Fibroblast of pulmonary artery (primary cell): ENCODE results near the gene USP6NL.

Source experiments
- DNase-seq: peaks from one replicate; pipeline ENCODE4 v3.0.0-alpha.2; 2010; ENCODE audit warnings: low read depth
- H3K4me3 ChIP-seq: replicated peaks from 2 replicates; pipeline ENCODE4 v1.5.1; 2011; ENCODE audit warnings: low read depth, mild to moderate bottlenecking, control low read depth, low read length, moderate library complexity
- TF ChIP-seq, protein P1 (sequence below): IDR thresholded peaks from 2 replicates; pipeline ENCODE4 v1.5.1; 2011; ENCODE audit warnings: mild to moderate bottlenecking, control low read depth, low read length, inconsistent platforms; ENCODE audit errors: missing control alignments

Gene USP6NL

DNA sequence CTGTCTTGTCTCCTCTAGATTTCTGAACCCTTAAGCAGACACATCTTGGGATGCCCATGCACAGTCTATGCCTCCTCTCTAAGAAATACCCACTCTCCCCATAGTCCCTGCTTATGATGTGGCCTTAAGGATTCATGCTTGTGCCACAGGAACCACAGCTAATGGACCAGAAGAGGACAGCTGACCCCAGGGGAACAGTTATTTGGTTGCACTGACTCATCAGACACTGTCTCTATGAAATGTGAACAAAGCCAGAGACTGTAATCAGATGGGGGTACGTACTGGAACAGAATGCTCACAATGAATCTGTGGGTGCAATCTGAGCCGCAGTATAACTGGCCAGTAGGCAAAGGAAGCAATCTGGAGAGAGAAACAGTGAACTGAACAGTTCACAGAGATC, 121.9 kb downstream of the USP6NL start:
- no peak overlapping the region for H3K4me3 ChIP-seq
- no peak for DNase-seq
- TF ChIP-seq, protein P1, sequence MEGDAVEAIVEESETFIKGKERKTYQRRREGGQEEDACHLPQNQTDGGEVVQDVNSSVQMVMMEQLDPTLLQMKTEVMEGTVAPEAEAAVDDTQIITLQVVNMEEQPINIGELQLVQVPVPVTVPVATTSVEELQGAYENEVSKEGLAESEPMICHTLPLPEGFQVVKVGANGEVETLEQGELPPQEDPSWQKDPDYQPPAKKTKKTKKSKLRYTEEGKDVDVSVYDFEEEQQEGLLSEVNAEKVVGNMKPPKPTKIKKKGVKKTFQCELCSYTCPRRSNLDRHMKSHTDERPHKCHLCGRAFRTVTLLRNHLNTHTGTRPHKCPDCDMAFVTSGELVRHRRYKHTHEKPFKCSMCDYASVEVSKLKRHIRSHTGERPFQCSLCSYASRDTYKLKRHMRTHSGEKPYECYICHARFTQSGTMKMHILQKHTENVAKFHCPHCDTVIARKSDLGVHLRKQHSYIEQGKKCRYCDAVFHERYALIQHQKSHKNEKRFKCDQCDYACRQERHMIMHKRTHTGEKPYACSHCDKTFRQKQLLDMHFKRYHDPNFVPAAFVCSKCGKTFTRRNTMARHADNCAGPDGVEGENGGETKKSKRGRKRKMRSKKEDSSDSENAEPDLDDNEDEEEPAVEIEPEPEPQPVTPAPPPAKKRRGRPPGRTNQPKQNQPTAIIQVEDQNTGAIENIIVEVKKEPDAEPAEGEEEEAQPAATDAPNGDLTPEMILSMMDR: no peak

DNA sequence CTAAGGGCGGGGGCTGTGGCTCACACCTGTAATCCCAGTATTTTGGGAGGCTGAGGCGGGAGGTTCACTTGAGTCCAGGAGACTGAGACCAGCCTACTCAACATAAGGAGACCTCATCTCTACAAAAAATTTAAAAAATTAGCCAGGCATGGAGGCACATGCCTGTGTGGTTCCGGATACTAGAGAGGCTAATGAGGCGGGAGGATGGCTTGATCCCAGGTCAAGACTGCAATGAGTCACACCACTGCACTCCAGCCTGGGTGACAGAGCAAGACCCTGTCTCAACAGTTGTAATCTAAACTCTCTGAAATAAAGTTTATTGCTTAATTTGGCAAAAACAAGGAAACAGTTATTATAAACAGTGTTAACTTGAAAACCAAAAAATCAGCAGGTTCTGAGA, 123.3 kb downstream of the USP6NL start:
- DNase-seq: no peak
- H3K4me3 ChIP-seq: no peak overlapping the region
- TF ChIP-seq, protein P1: no peak

GRCh38 chr10:11483201-11484148, 128.0 kb downstream of the USP6NL start:
- TF ChIP-seq, protein P1: no peak
- no peak for DNase-seq
- H3K4me3 ChIP-seq: no peak overlapping the region

- no peak overlapping the region for H3K4me3 ChIP-seq
- TF ChIP-seq, protein P1: no peak
- DNase-seq: no peak
These were observed 129.1 kb downstream of the USP6NL start for GRCh38 chr10:11482306-11482705.

DNA sequence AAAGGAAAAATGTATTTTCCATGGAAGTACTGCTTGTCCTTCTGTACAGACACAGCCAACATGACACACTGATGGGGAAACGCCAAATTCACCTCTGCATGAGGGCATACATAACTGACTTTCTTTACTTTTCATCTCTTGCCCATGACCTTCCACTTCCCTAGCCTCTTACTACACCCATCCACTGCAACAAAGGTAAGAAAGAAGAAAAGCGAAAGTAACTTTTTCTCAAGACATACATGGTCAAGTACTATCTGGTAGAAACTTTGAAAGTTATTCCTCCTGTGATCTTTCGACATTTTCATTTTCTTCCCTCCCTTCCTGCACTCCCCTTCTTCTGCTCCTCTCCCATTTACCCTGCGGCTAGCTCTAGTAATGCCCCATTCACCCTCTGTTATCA, 130.8 kb downstream of the USP6NL start:
- TF ChIP-seq, protein P1: no peak
- no peak overlapping the region for H3K4me3 ChIP-seq

DNA sequence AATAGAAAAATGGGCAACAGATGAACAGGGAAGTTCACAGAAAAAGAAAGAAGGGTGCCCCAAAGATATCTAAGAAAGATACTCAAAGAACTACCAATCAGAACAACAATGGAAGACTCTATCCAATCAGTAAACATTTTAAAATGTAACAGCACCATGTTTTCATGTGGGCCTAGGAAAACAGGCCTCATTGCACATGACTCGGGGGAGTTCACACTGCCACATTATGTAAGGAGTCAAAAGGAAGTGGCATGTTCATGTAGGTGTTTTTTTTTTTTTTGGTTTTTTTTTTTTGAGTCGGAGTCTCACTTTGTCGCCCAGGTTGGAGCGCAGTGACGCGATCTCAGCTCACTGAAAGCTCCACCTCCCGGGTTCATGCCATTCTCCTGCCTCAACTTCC, 132.2 kb downstream of the USP6NL start:
- no peak overlapping the region for H3K4me3 ChIP-seq
- no peak for DNase-seq
- TF ChIP-seq, protein P1: no peak

More for the DNA sequence above, 130.8 kb downstream of the USP6NL start:
- DNase-seq: no peak

DNA sequence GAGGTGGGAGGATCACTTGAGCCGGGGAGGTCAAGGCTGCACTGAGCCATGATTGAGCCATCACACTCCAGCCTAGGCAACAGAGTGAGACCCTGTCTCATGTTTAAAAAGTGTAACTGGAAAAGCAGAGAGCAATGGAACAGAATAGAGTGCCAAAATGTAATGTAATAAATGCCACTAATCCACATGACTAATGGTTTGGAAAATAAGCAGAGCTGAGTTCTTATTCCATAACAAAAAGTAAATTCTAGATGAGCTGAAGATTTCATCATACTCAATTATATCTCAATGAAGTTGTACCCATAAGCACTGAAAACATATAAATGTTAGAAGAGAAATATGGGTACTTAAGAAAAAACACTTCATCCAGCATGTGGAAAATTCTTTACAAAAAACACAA, 132.6 kb downstream of the USP6NL start:
- TF ChIP-seq, protein P1: no peak
- no peak overlapping the region for H3K4me3 ChIP-seq
- no peak for DNase-seq
